NCI-H2107 (cell line): ENCODE measurements around the gene ARHGDIA.
"Not testable (repeated sequence)": the region's sequence is repeated elsewhere in the genome, so short reads cannot be mapped to it uniquely, and the experiment has no call there.

Experiments
- DNase-seq: peaks from one replicate; lab custom pipeline; 2025; lab: John Stamatoyannopoulos, UW

ARHGDIA gene

GRCh38 chr17:81870981-81871386 is at the start of gene ARHGDIA:
Gene ARHGDIA (minus strand): TSS chr17:81871337. CDS start chr17:81869930, 1,407 bp downstream.
- DNase-seq: no peak

- DNase-seq: no peak
Observed at GRCh38 chr17:81918832-81919545, 47.9 kb upstream of the ARHGDIA start.

- not testable (repeated sequence) for DNase-seq
Observed at GRCh38 chr17:81918333-81918669, 47.2 kb upstream of the ARHGDIA start.

- DNase-seq: no peak
Observed at GRCh38 chr17:81917565-81918332, 46.6 kb upstream of the ARHGDIA start, which contains the start of gene SIRT7. Gene SIRT7 (minus strand): TSS chr17:81918176. CDS start chr17:81918131, 45 bp downstream.

- DNase-seq: no peak
Observed at GRCh38 chr17:81916234-81917001, 45.3 kb upstream of the ARHGDIA start.

GRCh38 chr17:81915331-81915730 is 44.2 kb upstream of the ARHGDIA start:
- no peak for DNase-seq

GRCh38 chr17:81914103-81914850 is 43.1 kb upstream of the ARHGDIA start:
- no peak for DNase-seq

- DNase-seq: no peak
Observed at GRCh38 chr17:81913394-81914102, 42.4 kb upstream of the ARHGDIA start.

- no peak for DNase-seq
Observed at GRCh38 chr17:81912441-81913309, 41.5 kb upstream of the ARHGDIA start.

- DNase-seq: no peak
Observed at GRCh38 chr17:81911969-81912368, 40.8 kb upstream of the ARHGDIA start.

GRCh38 chr17:81911277-81911961 is 40.3 kb upstream of the ARHGDIA start, which contains the start of gene PCYT2:
Gene PCYT2 (minus strand): TSS chr17:81911399. CDS start chr17:81911355, 44 bp downstream.
- peak; percentile 77 for DNase-seq

GRCh38 chr17:81910840-81911276 is 39.7 kb upstream of the ARHGDIA start:
- no peak for DNase-seq

GRCh38 chr17:81909966-81910839 is 39.1 kb upstream of the ARHGDIA start:
- no peak for DNase-seq

- no peak for DNase-seq
Observed at GRCh38 chr17:81909231-81909630, 38.1 kb upstream of the ARHGDIA start.

- DNase-seq: no peak
Observed at GRCh38 chr17:81908793-81909192, 37.7 kb upstream of the ARHGDIA start.

- no peak for DNase-seq
Observed at GRCh38 chr17:81907219-81908145, 36.3 kb upstream of the ARHGDIA start.

- DNase-seq: no peak
Observed at GRCh38 chr17:81906476-81907218, 35.5 kb upstream of the ARHGDIA start.
